ENCODE data around the gene SLC7A14.

SLC7A14 gene

GRCh38 chr3:170539897-170540296 is 46.0 kb downstream of the SLC7A14 start:
- no peak for DNase-seq (ENCODE audit: extremely low read depth in 1 of 2, low read depth in 1 of 2)

- DNase-seq (ENCODE audit: extremely low read depth in 1 of 2, low read depth in 1 of 2) = no peak
Measured at GRCh38 chr3:170536712-170537111, 49.2 kb downstream of the SLC7A14 start.

GRCh38 chr3:170534227-170534626 is 51.6 kb downstream of the SLC7A14 start:
- DNase-seq (ENCODE audit: extremely low read depth in 1 of 2, low read depth in 1 of 2) = no peak

- no peak for DNase-seq (ENCODE audit: extremely low read depth in 1 of 2, low read depth in 1 of 2)
Measured at GRCh38 chr3:170532573-170532972, 53.3 kb downstream of the SLC7A14 start.

- DNase-seq (ENCODE audit: extremely low read depth in 1 of 2, low read depth in 1 of 2) = no peak
Measured at GRCh38 chr3:170531657-170532335, 54.1 kb downstream of the SLC7A14 start.

GRCh38 chr3:170531054-170531453 is 54.8 kb downstream of the SLC7A14 start:
- DNase-seq (ENCODE audit: extremely low read depth in 1 of 2, low read depth in 1 of 2) = no peak

GRCh38 chr3:170529912-170530311 is 56.0 kb downstream of the SLC7A14 start:
- no peak for DNase-seq (ENCODE audit: extremely low read depth in 1 of 2, low read depth in 1 of 2)

- no peak for DNase-seq (ENCODE audit: extremely low read depth in 1 of 2, low read depth in 1 of 2)
Measured at GRCh38 chr3:170529346-170529745, 56.5 kb downstream of the SLC7A14 start.

GRCh38 chr3:170528726-170529125 is 57.1 kb downstream of the SLC7A14 start:
- DNase-seq (ENCODE audit: extremely low read depth in 1 of 2, low read depth in 1 of 2) = no peak

GRCh38 chr3:170524073-170524472 is 61.8 kb downstream of the SLC7A14 start:
- DNase-seq (ENCODE audit: extremely low read depth in 1 of 2, low read depth in 1 of 2) = no peak

- DNase-seq (ENCODE audit: extremely low read depth in 1 of 2, low read depth in 1 of 2) = no peak
Measured at GRCh38 chr3:170523248-170523647, 62.6 kb downstream of the SLC7A14 start.

- no peak for DNase-seq (ENCODE audit: extremely low read depth in 1 of 2, low read depth in 1 of 2)
Measured at GRCh38 chr3:170522201-170522600, 63.7 kb downstream of the SLC7A14 start.

- no peak for DNase-seq (ENCODE audit: extremely low read depth in 1 of 2, low read depth in 1 of 2)
Measured at GRCh38 chr3:170520996-170521395, 64.9 kb downstream of the SLC7A14 start.

GRCh38 chr3:170517242-170517945 is 68.5 kb downstream of the SLC7A14 start:
- DNase-seq (ENCODE audit: extremely low read depth in 1 of 2, low read depth in 1 of 2) = no peak

- no peak for DNase-seq (ENCODE audit: extremely low read depth in 1 of 2, low read depth in 1 of 2)
Measured at GRCh38 chr3:170513642-170514041, 72.2 kb downstream of the SLC7A14 start.

- DNase-seq (ENCODE audit: extremely low read depth in 1 of 2, low read depth in 1 of 2) = no peak
Measured at GRCh38 chr3:170511371-170511770, 74.5 kb downstream of the SLC7A14 start.

GRCh38 chr3:170508839-170509238 is 77.0 kb downstream of the SLC7A14 start:
- DNase-seq (ENCODE audit: extremely low read depth in 1 of 2, low read depth in 1 of 2) = no peak

GRCh38 chr3:170508291-170508690 is 77.6 kb downstream of the SLC7A14 start:
- DNase-seq (ENCODE audit: extremely low read depth in 1 of 2, low read depth in 1 of 2) = no peak

- no peak for DNase-seq (ENCODE audit: extremely low read depth in 1 of 2, low read depth in 1 of 2)
Measured at GRCh38 chr3:170507063-170507462, 78.8 kb downstream of the SLC7A14 start.

- DNase-seq (ENCODE audit: extremely low read depth in 1 of 2, low read depth in 1 of 2) = no peak
Measured at GRCh38 chr3:170506556-170506955, 79.3 kb downstream of the SLC7A14 start.

- no peak for DNase-seq (ENCODE audit: extremely low read depth in 1 of 2, low read depth in 1 of 2)
Measured at GRCh38 chr3:170502297-170502696, 83.6 kb downstream of the SLC7A14 start.

GRCh38 chr3:170500995-170501394 is 84.9 kb downstream of the SLC7A14 start:
- no peak for DNase-seq (ENCODE audit: extremely low read depth in 1 of 2, low read depth in 1 of 2)

GRCh38 chr3:170500462-170500861 is 85.4 kb downstream of the SLC7A14 start:
- DNase-seq (ENCODE audit: extremely low read depth in 1 of 2, low read depth in 1 of 2) = no peak

Data from stimulated activated CD8-positive, alpha-beta memory T cell treated with anti-CD3 and anti-CD28 coated beads, Interleukin-7, amount 100 ng/mL, for 48 hours (primary cell).